MCF 10A (cell line): ENCODE data around the gene THSD7B. TPM values are rescaled to one million over a fixed set of nuclear protein-coding genes. Genes with fewer than 3 reads are reported as not detected.

Experiments used
- BruUV-seq: library from RNA; stranded (reverse); fragments of 400-500 nt; replicated peaks from 2 replicates; lab custom pipeline; 2021; lab: Mats Ljungman, UMichigan
- CTCF ChIA-PET: fragments of 300-600 bp; sonication (Branson Sonifier 250); formaldehyde crosslinking; extraction: SDS; loops from one replicate; lab custom pipeline; 2021; ENCODE audit warnings: antibody characterized with exemption, inconsistent platforms; lab: Yijun Ruan, JAX
- POLR2A ChIA-PET: fragments of 300-600, 350-650 bp; sonication (Branson Sonifier 250); formaldehyde crosslinking; extraction: SDS; loops from one replicate; lab custom pipeline; 2020; ENCODE audit warnings: antibody characterized with exemption, inconsistent platforms; lab: Yijun Ruan, JAX
- DNase-seq: peaks from one replicate; pipeline ENCODE4 v3.0.0-alpha.2; 2018; ENCODE audit not compliant: unreplicated experiment
- H3K27ac Mint-ChIP-seq: one replicate; pipeline ENCODE4 v1.8.0; 2022; ENCODE audit warnings: mild to moderate bottlenecking, low read depth, mixed read lengths; ENCODE audit not compliant: unreplicated experiment
- H3K27me3 Mint-ChIP-seq: one replicate; pipeline ENCODE4 v1.8.0; 2022; ENCODE audit warnings: mixed read lengths; ENCODE audit not compliant: insufficient read depth, unreplicated experiment
- H3K36me3 Mint-ChIP-seq: one replicate; pipeline ENCODE4 v1.8.0; 2022; ENCODE audit warnings: mild to moderate bottlenecking, moderate library complexity, mixed read lengths; ENCODE audit not compliant: insufficient read depth, unreplicated experiment
- H3K4me1 Mint-ChIP-seq: one replicate; pipeline ENCODE4 v1.8.0; 2022; ENCODE audit warnings: mixed read lengths; ENCODE audit not compliant: insufficient read depth, unreplicated experiment
- H3K4me3 Mint-ChIP-seq: one replicate; pipeline ENCODE4 v1.8.0; 2022; ENCODE audit warnings: mild to moderate bottlenecking, moderate library complexity, mixed read lengths; ENCODE audit not compliant: unreplicated experiment
- H3K9me3 Mint-ChIP-seq: one replicate; pipeline ENCODE4 v1.8.0; 2022; ENCODE audit warnings: mixed read lengths; ENCODE audit not compliant: unreplicated experiment
- intact Hi-C: fragments of 100-400 bp; cut with micrococcal nuclease; formaldehyde crosslinking; loops from 2 replicates; pipeline ENCODE4 v1.14.1; 2022
- total RNA-seq: library from RNA; stranded (reverse); gene quantifications from 2 replicates; pipeline ENCODE4 v1.2.3, GENCODE V29; 2022
- TF ChIP-seq, protein P1 (sequence below): fragments of 200-600 bp; IDR thresholded peaks from one replicate; pipeline ENCODE4 v1.8.0; 2022; ENCODE audit warnings: antibody characterized with exemption, mild to moderate bottlenecking; ENCODE audit not compliant: unreplicated experiment

Gene THSD7B
- total RNA-seq, 1 experiment from 2014 or later: not detected

GRCh38 chr2:136767030-136767429 lies 1.7 kb downstream of the THSD7B start:
- no peak overlapping the region for H3K4me3 Mint-ChIP-seq
- no TSS peak for BruUV-seq
- no peak for DNase-seq
- H3K4me1 Mint-ChIP-seq: no peaks in the 10 kb centered on the region
- H3K27ac Mint-ChIP-seq: no peak overlapping the region
- POLR2A ChIA-PET: interaction anchor here (1.0 kb wide), 1 partner anchor 16 kb away, joined by 3 read pairs; no protein-coding TSS in a partner anchor
- peaks cover 85% of the 10 kb centered on the region for H3K27me3 Mint-ChIP-seq
- H3K36me3 Mint-ChIP-seq: no peaks in the 10 kb centered on the region
- peaks cover 7% of the 10 kb centered on the region for H3K9me3 Mint-ChIP-seq
- TF ChIP-seq, protein P1, sequence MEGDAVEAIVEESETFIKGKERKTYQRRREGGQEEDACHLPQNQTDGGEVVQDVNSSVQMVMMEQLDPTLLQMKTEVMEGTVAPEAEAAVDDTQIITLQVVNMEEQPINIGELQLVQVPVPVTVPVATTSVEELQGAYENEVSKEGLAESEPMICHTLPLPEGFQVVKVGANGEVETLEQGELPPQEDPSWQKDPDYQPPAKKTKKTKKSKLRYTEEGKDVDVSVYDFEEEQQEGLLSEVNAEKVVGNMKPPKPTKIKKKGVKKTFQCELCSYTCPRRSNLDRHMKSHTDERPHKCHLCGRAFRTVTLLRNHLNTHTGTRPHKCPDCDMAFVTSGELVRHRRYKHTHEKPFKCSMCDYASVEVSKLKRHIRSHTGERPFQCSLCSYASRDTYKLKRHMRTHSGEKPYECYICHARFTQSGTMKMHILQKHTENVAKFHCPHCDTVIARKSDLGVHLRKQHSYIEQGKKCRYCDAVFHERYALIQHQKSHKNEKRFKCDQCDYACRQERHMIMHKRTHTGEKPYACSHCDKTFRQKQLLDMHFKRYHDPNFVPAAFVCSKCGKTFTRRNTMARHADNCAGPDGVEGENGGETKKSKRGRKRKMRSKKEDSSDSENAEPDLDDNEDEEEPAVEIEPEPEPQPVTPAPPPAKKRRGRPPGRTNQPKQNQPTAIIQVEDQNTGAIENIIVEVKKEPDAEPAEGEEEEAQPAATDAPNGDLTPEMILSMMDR: no peak
- CTCF ChIA-PET: interaction anchor here (0.5 to 0.6 kb wide), 2 partner anchors 68 to 199 kb away, joined by 3 read pairs; no protein-coding TSS in a partner anchor
- intact Hi-C loops: loop anchor here (5.0 kb wide), 1 partner anchor 435 kb away; no protein-coding TSS in a partner anchor

GRCh38 chr2:136769871-136770270 lies 4.5 kb downstream of the THSD7B start:
- no peak overlapping the region for H3K4me3 Mint-ChIP-seq
- no peaks in the 10 kb centered on the region for H3K9me3 Mint-ChIP-seq
- no peak for DNase-seq
- intact Hi-C loops: loop anchor here (5.0 kb wide), 1 partner anchor 432 kb away; no protein-coding TSS in a partner anchor
- no peaks in the 10 kb centered on the region for H3K36me3 Mint-ChIP-seq
- peaks cover 64% of the 10 kb centered on the region for H3K27me3 Mint-ChIP-seq
- ChIA-PET POLR2A (no interaction called here), CTCF (no interaction called here)
- no TSS peak for BruUV-seq
- H3K4me1 Mint-ChIP-seq: no peaks in the 10 kb centered on the region
- no peak overlapping the region for H3K27ac Mint-ChIP-seq
- TF ChIP-seq, protein P1: no peak

DNA sequence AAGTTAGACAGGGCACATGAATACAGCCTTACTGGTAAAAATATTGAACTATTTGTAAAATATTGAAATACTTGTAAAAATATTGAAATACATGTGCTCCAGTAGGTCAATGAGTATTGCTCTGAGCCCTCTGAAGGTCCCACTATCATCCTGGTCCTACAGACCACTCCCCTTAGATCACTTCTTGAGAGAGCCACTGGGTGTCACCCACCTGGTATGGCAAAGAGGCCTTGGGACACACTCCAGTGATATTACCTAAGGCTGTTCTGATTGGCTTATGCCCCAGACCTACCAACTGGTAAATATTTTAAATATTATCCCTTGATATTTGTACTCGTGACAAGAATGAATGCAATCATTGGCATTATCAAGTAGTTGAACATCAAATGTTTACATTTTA lies 5.0 kb downstream of the THSD7B start:
- intact Hi-C loops: no loop called here
- Mint-ChIP-seq H3K9me3 (no peaks in the 10 kb centered on the region), H3K27me3 (peaks cover 59% of the 10 kb centered on the region), H3K36me3 (no peaks in the 10 kb centered on the region), H3K4me1 (no peaks in the 10 kb centered on the region), H3K4me3 (no peak overlapping the region), H3K27ac (no peak overlapping the region)
- BruUV-seq: no TSS peak
- CTCF ChIA-PET: no interaction called here
- POLR2A ChIA-PET: no interaction called here
- TF ChIP-seq, protein P1: no peak
- DNase-seq: no peak

DNA sequence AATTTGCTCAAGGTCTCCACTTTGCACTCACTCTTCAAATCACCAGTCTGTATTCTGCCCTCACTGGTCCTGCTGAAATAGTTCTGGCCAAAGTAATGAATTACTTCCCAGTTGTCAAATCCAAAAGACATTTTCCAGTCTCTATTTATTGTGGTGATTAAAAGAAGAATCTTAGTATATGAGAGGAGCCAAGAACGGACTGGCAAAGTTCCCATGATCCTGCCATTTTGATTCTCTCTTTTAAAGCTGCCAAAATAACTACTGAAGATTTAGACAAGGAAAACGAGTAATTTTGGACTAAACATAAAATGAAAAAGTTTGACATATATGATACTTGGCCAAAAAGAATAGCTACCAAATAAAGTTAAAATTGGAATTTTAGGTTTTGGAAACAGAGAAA lies 12.0 kb downstream of the THSD7B start:
- Mint-ChIP-seq H3K4me1 (no peaks in the 10 kb centered on the region), H3K36me3 (no peaks in the 10 kb centered on the region), H3K9me3 (no peaks in the 10 kb centered on the region), H3K27me3 (peaks cover 21% of the 10 kb centered on the region), H3K27ac (no peak overlapping the region), H3K4me3 (no peak overlapping the region)
- ChIA-PET POLR2A (no interaction called here), CTCF (interaction anchor here (0.5 kb wide), 1 partner anchor 666 kb away, joined by 3 read pairs; no protein-coding TSS in a partner anchor)
- TF ChIP-seq, protein P1: no peak
- intact Hi-C loops: no loop called here
- DNase-seq: no peak
- BruUV-seq: no TSS peak
